ENCODE measurements around the gene CYP27C1.
A peak's percentile ranks its signal among the peaks of the same experiment; 100 is the strongest.
"Not testable (repeated sequence)": the region's sequence is repeated elsewhere in the genome, so short reads cannot be mapped to it uniquely, and the experiment has no call there.

Gene CYP27C1

DNA sequence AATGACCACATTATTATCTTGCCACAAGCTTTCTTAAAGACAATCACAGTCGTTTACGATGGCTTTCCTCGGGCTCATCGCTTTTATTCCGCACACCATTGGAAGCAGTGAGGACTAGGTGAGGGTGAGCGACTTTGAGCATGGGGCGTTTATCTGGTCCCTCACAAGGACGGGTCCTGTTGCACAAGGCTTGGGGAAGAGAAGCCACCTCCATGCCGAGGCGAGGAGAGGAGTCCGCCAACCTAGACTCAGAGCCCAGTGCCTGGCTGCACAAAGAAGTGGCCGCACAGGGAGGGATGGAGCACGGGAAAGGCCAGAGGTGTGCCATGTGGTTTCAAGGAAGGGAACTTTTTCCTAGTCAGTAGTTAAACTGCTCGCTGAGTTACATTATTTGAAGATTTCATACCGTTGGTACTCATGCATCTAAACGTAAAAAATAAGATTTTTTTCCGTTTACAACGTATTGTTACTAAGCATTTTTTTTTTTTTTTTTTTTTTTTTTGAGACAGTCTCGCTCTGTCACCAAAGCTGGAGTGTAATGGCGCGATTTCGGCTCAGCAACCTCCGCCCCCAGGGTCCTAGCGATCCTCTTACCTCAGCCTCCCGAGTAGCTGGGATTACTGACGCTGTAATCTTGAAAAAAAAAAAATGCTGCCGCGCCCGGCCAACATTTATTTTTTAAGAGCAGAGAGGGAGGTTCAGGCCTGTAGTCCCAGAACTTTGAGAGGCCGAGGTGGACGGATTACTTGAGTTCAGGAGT, 849 bp upstream of the CYP27C1 start:
- no peak for DNase-seq

DNA sequence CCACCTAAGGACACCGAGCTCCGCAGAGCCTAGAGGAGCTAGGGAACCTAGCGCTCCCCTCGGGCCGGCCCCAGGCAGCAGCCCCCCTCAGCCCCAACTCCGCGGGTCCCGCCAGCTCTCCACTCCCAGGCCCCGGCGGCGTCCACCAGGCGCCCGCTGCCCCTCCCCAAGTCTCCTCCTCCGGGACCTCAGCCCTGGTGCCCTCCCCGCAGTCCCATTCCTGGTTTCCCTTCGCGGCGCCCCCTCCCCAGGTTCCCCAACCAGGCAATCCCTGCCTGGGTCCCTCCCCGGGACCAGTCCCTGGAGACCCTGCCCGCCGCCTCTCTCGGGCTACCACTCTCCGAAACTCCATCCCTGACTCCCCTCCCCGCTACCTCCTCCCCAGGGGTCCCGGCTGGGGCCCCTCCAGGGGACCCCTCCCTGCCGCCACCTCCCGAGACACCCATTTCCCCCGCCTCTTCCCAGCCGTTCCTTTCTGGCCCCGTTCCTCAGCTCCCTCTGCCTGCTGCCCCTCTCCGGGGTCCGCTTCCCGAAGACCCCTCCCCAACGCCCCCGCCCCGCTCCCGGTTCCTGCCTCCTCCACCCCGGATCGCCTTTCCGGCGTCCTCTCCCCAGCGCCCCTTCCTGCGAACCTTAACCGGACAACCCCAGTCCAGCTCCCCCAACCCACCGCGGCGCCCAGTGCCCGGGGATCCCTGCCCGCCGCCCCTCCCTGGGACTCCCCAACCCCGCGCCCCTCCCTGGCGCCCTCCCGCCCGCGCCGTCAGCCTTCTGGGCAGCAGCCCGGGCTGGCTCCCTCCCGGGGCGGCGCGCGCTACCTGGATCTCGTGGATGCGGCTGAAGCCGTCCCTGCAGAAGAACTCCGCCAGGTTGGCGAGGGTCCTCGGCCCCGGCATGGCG, 678 bp downstream of the CYP27C1 start:
- no peak for DNase-seq

DNA sequence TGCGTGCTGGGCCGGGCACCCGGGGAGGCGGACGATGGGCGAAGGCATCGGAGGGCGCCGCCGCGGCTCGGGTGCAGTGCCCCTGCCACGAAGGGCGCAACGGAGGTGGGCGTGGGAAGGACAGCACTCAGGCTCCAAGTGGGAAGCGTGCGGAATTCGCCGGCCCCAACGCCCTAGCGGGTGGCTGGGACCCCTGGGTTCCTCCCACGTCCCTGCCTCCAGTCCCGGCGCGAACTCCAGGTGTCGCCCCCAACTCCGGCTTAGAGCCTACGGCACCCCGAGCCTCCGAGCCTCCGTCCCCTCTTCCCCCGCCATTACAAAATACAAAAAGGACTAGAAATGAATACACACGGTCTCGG, 1.3 kb downstream of the CYP27C1 start:
- DNase-seq = no peak

DNA sequence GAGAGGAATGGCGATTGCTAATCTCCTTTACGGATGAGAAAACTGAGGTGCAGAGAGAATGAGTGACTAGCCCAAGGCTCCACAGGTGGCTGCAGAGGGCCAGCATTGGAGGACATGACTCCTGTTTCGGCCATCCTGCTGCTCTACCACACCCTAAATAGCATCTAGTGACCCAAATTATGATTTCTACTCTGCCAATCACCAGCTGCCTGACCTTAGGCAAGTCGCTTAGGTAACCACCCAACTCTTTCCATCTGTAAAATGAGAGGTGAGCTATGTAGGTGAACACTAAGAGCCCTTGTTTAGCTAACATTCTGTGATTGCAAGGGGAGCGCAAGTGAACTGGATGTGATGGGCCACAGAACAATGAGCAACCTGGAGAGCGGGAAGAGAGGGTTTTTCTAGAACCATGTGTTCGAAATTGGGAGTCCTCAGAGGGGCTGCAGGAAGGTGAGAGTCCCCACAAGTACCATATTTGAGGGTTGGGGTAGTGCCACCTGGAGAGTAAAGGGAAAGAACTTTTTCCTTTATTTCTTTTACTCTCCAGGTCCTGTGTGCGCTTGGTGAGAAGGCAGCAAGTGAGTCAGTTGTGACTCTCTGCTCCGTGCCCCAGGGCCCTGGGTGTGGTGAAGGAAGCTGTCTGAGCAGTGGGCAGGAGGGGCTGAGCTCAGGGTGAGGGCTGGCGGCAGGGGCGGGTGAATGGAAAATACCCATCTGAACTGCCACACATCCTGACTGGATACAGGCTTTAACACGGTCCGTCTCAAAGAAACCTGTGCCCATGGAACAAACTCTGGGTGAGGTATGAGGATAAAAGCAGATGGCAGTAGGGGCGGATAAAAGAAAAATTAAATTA, 2.4 kb downstream of the CYP27C1 start:
- no peak for DNase-seq

DNA sequence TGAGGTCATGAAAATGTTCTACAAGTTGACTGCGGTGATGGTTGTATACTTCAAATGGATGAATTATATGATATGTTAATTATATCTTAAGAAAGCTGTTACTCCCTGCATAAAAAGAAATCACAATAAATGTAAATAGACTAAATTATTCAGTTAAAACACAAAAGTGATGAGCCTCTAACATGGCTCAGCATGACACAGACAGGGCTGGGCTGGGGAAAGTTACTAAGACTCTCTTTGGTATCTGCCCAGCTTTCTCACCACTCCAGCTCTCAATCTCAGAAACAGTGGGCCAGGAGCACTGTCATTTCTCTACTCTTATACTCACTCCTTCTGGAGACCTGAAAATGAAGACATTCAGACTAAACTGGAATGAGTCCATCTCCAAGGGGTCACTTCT, 3.5 kb downstream of the CYP27C1 start:
- no peak for DNase-seq

DNA sequence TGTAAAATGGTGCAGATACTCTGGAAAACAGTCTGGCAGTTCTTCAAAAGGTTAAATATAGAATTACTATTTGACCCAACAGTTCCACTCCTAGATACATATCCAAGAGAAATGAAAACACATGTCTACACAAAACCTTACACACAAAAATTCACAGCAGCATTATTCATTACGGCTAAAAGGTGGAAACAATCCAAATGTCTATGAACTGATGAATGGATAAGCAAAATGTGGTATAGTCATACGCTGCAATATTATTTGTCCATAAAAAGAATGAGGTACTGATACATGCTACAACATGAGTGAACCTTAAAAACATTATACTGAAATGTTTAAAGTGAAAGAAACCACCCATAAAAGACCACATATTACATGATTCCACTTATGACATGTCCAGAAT, 4.0 kb downstream of the CYP27C1 start:
- no peak for DNase-seq

DNA sequence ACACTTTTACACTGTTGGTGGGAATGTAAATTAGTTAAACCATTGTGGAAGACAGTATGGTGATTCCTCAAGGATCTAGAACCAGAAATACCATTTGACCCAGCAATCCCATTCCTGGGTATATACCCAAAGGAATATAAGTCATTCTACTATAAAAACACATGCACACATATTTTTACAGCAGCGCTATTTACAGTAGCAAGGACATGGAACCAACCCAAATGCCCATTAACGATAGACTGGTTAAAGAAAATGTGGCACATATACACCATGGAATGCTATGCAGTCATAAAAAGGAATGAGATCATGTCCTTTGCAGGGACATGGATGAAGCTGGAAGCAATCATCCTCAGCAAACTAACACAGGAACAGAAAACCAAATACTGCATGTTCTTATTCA, 5.9 kb downstream of the CYP27C1 start:
- DNase-seq = not testable (repeated sequence)

DNA sequence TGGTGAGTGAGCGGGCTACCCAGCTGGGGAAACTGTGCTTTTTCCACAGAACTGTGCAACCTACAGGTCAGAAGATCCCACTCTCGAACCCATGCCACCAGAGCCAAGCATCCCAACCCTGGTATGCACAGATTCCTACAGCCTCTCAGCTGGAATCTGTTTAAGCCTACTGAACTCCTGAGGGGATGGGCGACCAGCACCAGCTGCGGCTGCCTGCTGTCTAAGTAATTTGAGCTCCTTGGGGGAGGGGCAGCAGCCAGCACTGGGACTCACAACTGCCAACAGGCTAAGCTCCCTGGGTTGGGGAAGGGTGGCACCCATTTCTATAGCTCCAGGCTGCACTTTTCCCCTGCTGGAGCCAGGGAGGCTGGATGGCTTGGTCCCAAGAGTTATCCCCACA, 11.8 kb downstream of the CYP27C1 start:
- DNase-seq = no peak

DNA sequence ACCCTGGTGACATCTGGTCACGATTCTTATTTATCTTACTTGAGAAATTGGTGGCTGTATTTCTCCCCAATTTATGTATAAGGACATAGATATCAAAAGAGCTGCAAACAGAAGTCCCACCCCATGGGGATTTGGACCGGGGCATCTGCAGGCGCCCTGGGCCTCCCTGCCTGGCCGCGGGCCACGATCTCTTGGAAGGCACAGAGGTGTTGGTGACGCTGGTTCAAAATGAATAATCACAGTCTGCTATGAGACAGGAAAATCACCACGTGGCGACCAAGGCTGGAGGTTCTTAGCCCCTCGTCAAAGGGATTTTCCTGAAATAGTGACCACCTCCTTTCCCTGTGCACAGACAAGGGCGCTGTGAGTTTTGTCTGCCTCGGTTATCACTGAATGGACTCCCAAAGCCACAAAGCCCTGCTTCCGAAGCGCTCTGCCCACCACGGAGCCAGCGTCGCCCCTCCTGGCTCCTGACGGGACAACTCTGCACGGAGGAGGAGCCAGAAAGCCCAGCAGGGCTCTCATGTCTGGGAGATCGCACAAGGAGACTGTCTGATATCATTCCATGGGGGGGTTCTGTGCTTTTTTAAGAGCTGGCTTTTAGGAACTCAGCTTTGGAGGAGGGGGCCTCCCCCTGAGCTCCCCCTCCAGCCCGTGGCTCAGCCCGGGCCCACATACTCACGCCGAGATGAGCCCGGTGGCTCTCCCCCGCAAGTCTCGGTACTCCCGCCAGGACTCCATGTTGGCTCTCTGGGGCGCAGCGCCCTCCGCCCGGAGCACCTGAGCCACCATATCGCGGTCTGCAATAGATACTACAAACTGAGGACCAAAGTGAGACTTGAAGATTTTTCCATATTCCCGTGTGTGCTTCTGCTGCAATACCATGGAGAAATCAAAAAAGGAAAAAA, 14.6 kb downstream of the CYP27C1 start:
- no peak for DNase-seq

DNA sequence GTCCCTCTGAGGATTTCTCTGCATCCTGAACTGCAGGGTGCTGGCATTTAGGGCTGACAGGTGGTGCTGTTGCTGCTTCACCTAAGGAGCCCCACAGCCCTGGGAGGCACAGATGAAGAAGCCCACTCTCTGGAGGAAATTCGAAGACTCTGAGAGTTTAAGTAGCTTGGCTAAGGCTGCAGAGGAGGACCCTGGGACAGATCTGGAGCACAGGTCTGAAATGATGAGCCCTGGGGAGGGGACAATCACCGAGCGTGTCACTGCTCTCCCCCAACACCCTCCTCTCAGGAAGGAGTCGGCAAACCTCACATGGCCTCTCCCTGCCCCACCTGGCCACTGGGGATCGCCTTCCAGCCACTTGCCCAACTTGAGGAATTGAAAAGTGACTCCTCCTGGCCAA, 18.6 kb downstream of the CYP27C1 start:
- DNase-seq = no peak

DNA sequence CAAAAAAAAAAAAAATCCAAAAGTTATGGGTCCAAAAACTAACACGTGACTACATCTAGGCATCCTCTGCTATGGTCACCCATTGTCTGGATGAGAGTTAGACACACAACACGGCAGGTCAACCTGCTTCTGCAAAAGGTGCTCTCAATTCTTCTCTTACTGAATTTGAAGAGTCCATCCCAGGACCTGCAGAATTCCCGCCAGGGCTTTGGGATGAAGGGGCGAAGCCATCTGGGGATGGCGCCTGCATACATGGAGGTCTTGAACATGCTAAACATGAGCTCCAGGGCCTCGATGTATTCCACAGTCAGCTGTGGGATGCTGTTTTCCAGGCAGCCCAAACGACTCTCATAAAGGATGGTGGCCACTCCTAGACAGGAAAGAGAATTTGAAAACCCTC, 19.1 kb downstream of the CYP27C1 start:
- DNase-seq = no peak

DNA sequence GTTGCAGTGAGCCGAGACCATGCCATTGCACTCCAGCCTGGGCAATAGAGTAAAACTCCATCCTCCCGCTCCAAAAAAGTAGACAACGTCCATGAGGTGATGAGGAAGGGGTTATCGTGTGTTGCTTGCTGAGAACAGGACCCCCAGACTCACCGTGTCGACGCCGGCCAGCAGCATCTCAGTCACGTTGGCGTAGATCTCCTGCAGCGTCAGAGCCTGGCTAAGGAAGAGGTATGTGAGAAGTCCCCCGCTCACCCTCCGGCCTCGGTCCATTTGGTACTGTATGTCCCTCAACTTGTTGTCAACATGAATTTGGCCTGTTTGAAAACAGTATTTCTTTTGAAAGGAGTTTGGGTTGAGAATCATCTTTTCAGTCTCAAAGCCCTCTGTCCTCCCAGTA, 20.9 kb downstream of the CYP27C1 start:
- no peak for DNase-seq

DNA sequence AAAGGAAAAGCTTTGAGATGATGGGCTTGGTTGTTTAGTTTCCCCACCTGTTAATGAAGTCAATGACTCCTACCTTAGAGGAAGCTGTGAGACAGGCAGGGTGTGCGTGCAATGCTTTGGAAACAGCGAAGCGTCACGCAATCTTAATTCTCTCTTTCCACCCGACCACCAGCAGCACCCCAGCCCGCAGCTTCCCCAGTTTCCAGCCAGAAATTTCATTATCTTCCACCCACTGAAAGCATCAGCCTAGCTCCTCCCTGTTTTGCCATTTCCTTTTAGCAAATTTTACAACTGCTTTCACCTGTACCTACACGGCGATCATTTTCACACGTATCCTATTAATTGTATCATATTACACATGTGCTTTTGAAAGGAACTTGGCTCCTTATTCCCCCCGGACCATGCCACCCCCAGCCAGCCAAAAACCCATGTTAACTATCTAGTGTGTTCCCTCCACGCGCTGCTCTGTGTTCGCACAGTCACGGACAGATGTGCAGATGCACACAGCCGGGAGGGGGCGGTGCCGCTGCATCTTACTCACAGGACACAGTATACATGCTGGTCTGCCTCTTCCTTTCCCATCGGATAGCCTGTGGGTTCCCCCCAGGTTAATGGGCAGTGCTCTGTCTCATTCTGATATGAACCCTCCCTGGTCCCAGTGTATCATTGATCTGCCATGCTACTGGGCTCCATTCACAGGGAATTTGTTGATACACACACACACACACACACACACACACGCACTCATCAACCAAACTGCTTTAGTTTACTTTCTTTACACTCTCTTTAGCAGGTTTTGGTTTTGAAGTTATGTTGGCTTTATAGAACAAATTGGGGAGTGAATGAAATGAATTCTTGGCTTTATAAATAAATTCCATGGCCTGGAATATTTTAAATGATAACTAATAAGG, 22.4 kb downstream of the CYP27C1 start:
- peak; percentile 39 to 46 for DNase-seq

DNA sequence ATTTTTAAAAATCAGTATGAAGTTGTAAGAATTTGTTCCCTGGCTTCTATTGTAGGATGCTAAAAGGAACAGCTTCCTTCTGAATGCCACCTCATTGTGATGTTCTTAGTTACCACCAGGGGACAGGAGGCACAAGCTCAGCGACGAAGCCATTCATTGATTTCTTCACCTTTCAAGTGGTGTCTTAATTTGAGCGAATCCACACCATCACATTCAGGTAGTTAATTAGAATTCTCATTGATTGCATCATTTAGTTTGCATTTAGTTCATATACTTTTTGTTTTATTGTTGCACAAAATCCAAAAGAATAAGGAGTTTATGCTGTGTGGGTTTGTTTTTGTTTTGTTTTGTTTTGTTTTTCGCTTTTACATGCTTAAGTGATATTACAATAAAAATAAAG, 23.1 kb downstream of the CYP27C1 start:
- DNase-seq = peak in 1 of 2 donors; percentile 17

DNA sequence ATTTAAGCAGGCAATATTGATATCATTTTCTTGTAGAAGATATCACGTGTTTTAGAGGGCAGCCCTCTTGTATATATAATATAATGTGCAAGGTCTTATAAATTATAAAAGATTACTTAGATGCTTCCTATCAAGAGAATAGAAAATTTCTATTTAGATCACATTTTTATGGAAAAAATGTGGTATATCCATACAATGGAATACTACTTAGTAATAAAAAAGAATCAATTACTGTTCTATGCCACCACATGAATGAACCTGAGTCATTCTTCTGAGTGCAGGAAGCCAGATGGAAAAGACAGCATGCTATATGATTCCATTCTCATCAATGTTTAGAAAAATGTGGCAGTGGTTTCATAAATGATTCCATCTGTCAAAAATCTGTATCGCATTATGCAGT, 23.6 kb downstream of the CYP27C1 start:
- DNase-seq = no peak

DNA sequence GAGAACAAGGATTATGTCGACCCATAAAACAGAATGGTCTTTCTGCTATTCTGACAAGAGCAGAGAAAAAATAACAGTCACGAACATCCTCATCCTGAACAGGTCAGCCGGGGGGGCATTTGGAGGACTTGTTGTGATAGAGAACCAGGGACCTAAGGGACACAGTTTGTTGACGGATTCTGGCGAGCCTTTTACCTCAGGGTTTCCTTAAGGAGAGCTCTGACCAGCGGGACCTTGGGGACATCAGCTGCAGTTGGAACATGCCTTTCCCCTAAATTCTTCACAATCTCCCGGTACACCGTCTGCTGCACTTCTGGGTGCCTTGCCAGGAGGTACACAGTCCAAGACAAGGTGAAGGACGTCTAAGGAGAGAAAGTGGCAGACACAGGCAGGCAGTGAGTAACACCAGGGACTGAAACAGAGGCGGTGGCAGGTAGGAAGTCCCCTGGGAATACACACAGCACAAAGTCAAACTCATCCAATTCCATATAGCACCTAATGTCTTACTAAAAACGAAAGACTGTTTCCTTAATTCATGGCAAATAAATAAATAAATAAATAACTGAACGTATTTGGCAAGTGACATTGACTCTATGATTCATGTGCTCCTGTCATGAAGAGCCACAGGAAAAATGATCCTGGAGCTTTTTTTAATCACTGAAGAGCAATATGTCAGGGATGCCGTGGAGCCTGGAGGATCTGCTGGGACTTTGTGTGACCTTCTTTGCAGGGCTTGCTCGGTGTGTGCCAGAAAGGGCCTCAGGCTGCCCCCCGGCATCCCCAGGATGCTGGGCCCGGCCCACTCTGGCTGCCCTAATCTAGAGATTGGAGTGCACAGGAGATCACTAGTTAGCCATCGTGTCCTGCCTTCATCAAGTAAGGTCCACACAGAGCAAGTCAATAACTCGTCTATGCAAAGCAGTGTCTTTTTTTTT, 24.7 kb downstream of the CYP27C1 start:
- DNase-seq = no peak

DNA sequence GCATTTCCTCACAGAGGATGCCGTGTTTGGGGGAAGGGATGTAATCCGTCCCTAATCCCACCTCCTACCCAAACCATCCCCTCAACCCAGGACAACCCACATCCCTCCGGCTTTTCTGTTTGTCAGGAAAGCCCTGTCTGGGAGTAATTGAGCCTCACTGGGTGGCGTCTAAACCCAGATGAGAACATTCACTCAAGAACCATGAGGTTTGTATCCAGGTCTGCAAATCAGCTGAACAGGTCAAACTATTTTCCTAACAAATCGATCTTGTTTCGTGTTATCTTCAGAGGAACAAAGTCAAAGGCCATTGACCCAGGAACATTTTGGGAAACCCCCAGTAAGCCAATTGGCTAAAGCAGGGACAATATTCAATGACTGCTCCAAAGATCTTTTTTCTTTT, 25.7 kb downstream of the CYP27C1 start:
- DNase-seq = no peak

DNA sequence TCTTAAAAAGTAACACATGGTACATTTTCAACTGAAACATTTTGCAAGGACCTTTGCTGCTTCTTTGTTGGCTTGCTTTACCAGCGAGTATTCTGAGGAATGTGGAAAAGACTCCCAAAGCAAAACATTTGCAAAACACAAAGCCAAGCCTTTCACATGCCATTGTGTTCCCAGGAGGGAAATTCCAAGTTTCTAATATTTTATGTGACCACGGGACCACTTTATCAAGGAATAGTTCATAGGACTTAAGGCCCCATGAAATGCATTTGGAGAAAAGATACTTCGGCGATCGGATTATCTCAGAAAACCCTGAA, 26.2 kb downstream of the CYP27C1 start:
- DNase-seq = no peak

DNA sequence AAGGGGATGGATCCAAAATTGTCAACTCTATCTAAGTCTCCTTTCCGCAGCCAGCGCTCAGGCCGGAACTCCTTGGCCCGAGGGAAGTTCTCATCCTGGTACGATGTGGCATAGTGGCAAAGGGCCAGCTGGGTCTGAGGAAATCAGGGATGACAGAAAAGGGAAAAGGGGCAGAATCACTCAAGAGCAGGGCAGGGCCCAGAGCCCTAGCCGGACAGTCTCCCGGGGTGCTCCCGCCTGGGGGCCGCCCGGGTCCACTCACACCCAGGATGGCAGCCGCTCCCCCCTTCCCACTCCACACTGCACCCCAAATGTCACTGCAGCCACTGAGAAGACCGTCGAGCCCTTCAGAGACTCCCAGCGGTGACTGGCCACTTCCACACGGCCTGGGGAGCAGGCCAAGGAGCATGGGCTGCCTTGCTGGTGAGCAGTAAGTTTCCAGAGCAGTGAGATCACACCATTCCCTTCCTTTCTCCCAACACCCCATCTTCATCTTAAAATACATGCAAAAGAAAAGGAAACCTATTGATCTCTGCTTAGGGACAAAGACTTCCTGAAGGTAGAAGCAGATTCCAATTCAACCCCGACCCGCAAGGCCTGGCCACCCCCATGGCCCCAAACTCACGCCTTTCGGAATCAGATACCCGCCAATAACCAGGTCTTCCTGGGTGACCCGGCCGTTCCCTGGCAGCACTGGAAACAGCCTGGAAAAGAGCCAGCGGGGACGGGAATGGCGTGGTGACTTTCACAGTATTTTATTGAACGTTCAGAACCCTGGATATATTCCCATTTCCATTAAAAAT, 26.7 kb downstream of the CYP27C1 start:
- no peak for DNase-seq
